Measurements from ENCODE around the gene MTNR1B. TPM values are rescaled to one million over a fixed set of nuclear protein-coding genes. Genes with fewer than 3 reads are reported as not detected.

MTNR1B gene
- polyA plus RNA-seq, 1 of the 3 experiments (the other 2 are of a cell fraction), result not detected

DNA sequence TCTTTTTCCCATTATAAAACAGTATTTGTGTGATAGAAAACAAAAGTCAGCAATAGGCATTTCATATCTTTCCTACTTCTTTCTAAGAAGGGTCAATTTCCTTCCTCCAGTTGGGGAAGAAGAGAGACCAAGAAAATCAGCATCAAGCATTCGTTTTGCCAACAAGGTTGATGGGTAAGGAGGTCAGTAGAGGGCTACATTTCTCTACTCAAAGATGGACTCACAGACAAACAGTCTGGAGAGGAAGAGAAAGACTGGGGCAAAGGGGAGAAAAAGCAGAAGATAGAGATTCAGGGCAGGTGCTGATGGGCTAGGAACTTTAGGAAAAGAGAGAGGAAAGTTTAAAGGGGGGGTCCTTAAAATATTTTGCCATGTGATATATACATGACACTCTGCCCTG is 8.6 kb upstream of the MTNR1B start:
- Histone ChIP-seq H3F3A (replicated peaks; ENCODE audit: insufficient read depth) (no peaks in the 10 kb centered on the region), H2AFZ (ENCODE audit: low read depth) (no peak overlapping the region), H3K9me2 (no peaks in the 10 kb centered on the region), H3K4me1 (ENCODE audit: control insufficient read depth in 1 of 2, insufficient read depth in 2 of 2, low read depth in 1 of 2, low read length in 1 of 2) (no peaks in the 10 kb centered on the region), H3K9me3 (no peaks in the 10 kb centered on the region), H3K27me3 (ENCODE audit: insufficient read depth) (no peaks in the 10 kb centered on the region), H3K36me3 (replicated peaks in 1 of 2; ENCODE audit: control insufficient read depth in 1 of 2, insufficient read depth in 2 of 2, low read length in 1 of 2) (no peaks in the 10 kb centered on the region), H3K4me2 (no peak overlapping the region), H3K4me3 (ENCODE audit: low read depth in 2 of 2, low read length in 1 of 2) (no peak overlapping the region), H3K27ac (ENCODE audit: low read depth in 2 of 2, low read length in 1 of 2) (no peak overlapping the region), H3K9ac (no peak overlapping the region), H3K79me2 (ENCODE audit: insufficient read depth) (no peaks in the 10 kb centered on the region), H4K20me1 (ENCODE audit: insufficient read depth) (no peaks in the 10 kb centered on the region)
- ChIA-PET POLR2A (no interaction called here), CTCF (no interaction called here)
- DNase-seq, result no peak
- TF ChIP-seq RAD21 (IDR thresholded peaks at IDR 0.05; ENCODE audit: low read length) (peak; percentile 37), JUND (IDR thresholded peaks at IDR 0.05) (no peak), FOXM1 (IDR thresholded peaks at IDR 0.05; ENCODE audit: low read depth) (no peak), MXI1 (IDR thresholded peaks at IDR 0.05; ENCODE audit: low read depth, low read length) (no peak), EP300 (IDR thresholded peaks at IDR 0.05; ENCODE audit: borderline replicate concordance in 1 of 2, low read depth in 1 of 2, low read length in 1 of 2) (no peak)
- 48% methylated on average over 1 of the region's 1 CpG for WGBS (ENCODE audit: low lambda C conversion rate)

DNA sequence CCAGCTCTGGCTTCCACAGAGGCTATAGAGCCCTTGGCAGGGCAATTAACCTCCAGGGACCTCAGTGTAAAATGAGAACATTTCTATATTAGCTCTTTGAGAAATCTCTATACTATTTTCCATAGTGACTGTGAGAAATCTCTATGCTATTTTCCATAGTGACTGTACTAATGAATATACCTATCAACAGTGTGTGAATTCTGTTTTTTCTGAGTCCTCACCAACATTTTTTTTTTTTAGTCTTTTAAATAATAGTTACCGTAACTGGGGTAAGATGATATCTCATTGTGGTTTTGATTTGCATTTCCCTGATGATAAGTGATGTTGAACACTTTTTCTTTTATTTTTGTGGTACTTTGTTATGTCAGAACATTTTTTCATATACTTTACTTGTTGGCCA is 7.0 kb upstream of the MTNR1B start:
- no peaks in the 10 kb centered on the region for H3K79me2 ChIP-seq (ENCODE audit: insufficient read depth)
- WGBS (ENCODE audit: low lambda C conversion rate), result 32% methylated on average over 1 of the region's 1 CpG
- H3K4me2 ChIP-seq, result no peak overlapping the region
- ChIA-PET POLR2A (no interaction called here), CTCF (interaction anchor here (0.8 to 5.1 kb wide), 3 partner anchors 11 to 263 kb away, joined by 3 to 25 read pairs (median 3); no protein-coding TSS in a partner anchor)
- no peak overlapping the region; a peak in 1 of 4 replicates for H3K27ac ChIP-seq (ENCODE audit: low read depth in 2 of 2, low read length in 1 of 2)
- no peaks in the 10 kb centered on the region for H3K9me2 ChIP-seq
- H3K9ac ChIP-seq, result no peak overlapping the region
- H3K36me3 ChIP-seq (replicated peaks in 1 of 2; ENCODE audit: control insufficient read depth in 1 of 2, insufficient read depth in 2 of 2, low read length in 1 of 2), result no peaks in the 10 kb centered on the region
- DNase-seq, result no peak
- no peaks in the 10 kb centered on the region for H3K27me3 ChIP-seq (ENCODE audit: insufficient read depth)
- H3K9me3 ChIP-seq, result no peaks in the 10 kb centered on the region
- TF ChIP-seq PBX3 (IDR thresholded peaks at IDR 0.05), result 0 out of 2 replicates have a peak, but pooled peaks have one; percentile 20
- TF ChIP-seq CHD2 (IDR thresholded peaks at IDR 0.05; ENCODE audit: low read length, partially characterized antibody), result no peak
- no peaks in the 10 kb centered on the region for H4K20me1 ChIP-seq (ENCODE audit: insufficient read depth)
- H3F3A ChIP-seq (replicated peaks; ENCODE audit: insufficient read depth), result no peaks in the 10 kb centered on the region
- H3K4me3 ChIP-seq (ENCODE audit: low read depth in 2 of 2, low read length in 1 of 2), result no peak overlapping the region
- H2AFZ ChIP-seq (ENCODE audit: low read depth), result no peak overlapping the region
- H3K4me1 ChIP-seq (ENCODE audit: control insufficient read depth in 1 of 2, insufficient read depth in 2 of 2, low read depth in 1 of 2, low read length in 1 of 2), result no peaks in the 10 kb centered on the region

GRCh38 chr11:92964471-92964870 is 5.0 kb upstream of the MTNR1B start:
- WGBS (ENCODE audit: low lambda C conversion rate), result 92% methylated on average over 7 of the region's 8 CpGs
- no peaks in the 10 kb centered on the region for H3K79me2 ChIP-seq (ENCODE audit: insufficient read depth)
- ChIA-PET POLR2A (no interaction called here), CTCF (interaction anchor here (1.0 to 5.1 kb wide), 2 partner anchors 18 to 23 kb away, joined by 3 to 25 read pairs; no protein-coding TSS in a partner anchor)
- H3K27ac ChIP-seq (ENCODE audit: low read depth in 2 of 2, low read length in 1 of 2), result no peak overlapping the region
- H3F3A ChIP-seq (replicated peaks; ENCODE audit: insufficient read depth), result no peaks in the 10 kb centered on the region
- no peaks in the 10 kb centered on the region for H4K20me1 ChIP-seq (ENCODE audit: insufficient read depth)
- no peaks in the 10 kb centered on the region for H3K9me3 ChIP-seq
- no peak overlapping the region for H3K9ac ChIP-seq
- H3K4me2 ChIP-seq, result no peak overlapping the region
- no peak for DNase-seq
- no peak for TF ChIP-seq EZH2phosphoT487 (IDR thresholded peaks at IDR 0.05; ENCODE audit: borderline replicate concordance, low read depth)
- no peak for TF ChIP-seq TAF1 (IDR thresholded peaks at IDR 0.05; ENCODE audit: borderline replicate concordance, low read depth, low read length)
- TF ChIP-seq POLR2AphosphoS5 (IDR thresholded peaks at IDR 0.05; ENCODE audit: low read depth, low read length), result no peak
- no peaks in the 10 kb centered on the region for H3K36me3 ChIP-seq (replicated peaks in 1 of 2; ENCODE audit: control insufficient read depth in 1 of 2, insufficient read depth in 2 of 2, low read length in 1 of 2)
- no peak overlapping the region for H2AFZ ChIP-seq (ENCODE audit: low read depth)
- H3K4me3 ChIP-seq (ENCODE audit: low read depth in 2 of 2, low read length in 1 of 2), result no peak overlapping the region
- H3K4me1 ChIP-seq (ENCODE audit: control insufficient read depth in 1 of 2, insufficient read depth in 2 of 2, low read depth in 1 of 2, low read length in 1 of 2), result peaks cover 0 to 4% of the 10 kb centered on the region in 2 experiments; a peak in 1 of 4 replicates
- H3K9me2 ChIP-seq, result no peaks in the 10 kb centered on the region
- H3K27me3 ChIP-seq (ENCODE audit: insufficient read depth), result no peaks in the 10 kb centered on the region

Measured in SK-N-SH (cell line).